GM18507 (cell line): Measurements from ENCODE around the gene SLC2A9.

Source experiments
- DNase-seq: peaks from one replicate; pipeline ENCODE4 v3.0.0; 2011; ENCODE audit warnings: low read depth; ENCODE audit not compliant: insufficient read length; ENCODE audit errors: extremely low spot score
- FAIRE-seq: peaks from 2 replicates; lab custom pipeline; 2011; peaks lifted over from hg19 to GRCh38; lab: Jason Lieb, UNC

SLC2A9 gene

GRCh38 chr4:10020871-10021652, at the start of gene SLC2A9:
Gene SLC2A9, minus strand, starts transcription at chr4:10021497. Its CDS starts 68 bp downstream, at chr4:10021429.
- FAIRE-seq, result no peak
- no peak for DNase-seq

- FAIRE-seq (no peak), DNase-seq (no peak)
These were observed 47.9 kb upstream of the SLC2A9 start for GRCh38 chr4:10069075-10069642.

- DNase-seq, result no peak
- FAIRE-seq, result no peak
These were observed 45.7 kb upstream of the SLC2A9 start for GRCh38 chr4:10066670-10067651.

GRCh38 chr4:10066206-10066605, 44.9 kb upstream of the SLC2A9 start:
- FAIRE-seq (no peak), DNase-seq (no peak)

GRCh38 chr4:10063544-10064300, 42.4 kb upstream of the SLC2A9 start:
- FAIRE-seq (no peak), DNase-seq (no peak)

- FAIRE-seq (no peak), DNase-seq (no peak)
These were observed 40.5 kb upstream of the SLC2A9 start for GRCh38 chr4:10061650-10062415.

- FAIRE-seq, result no peak
- no peak for DNase-seq
These were observed 37.1 kb upstream of the SLC2A9 start for GRCh38 chr4:10058371-10058770.

GRCh38 chr4:10057023-10057395, 35.7 kb upstream of the SLC2A9 start:
- FAIRE-seq, result no peak

GRCh38 chr4:10056334-10057022, 35.2 kb upstream of the SLC2A9 start:
- FAIRE-seq (no peak), DNase-seq (no peak)

More at GRCh38 chr4:10057023-10057395, 35.7 kb upstream of the SLC2A9 start:
- no peak for DNase-seq

GRCh38 chr4:10055871-10056270, 34.6 kb upstream of the SLC2A9 start:
- no peak for FAIRE-seq
- DNase-seq, result no peak

GRCh38 chr4:10054571-10055041, 33.3 kb upstream of the SLC2A9 start:
- DNase-seq, result no peak
- FAIRE-seq, result no peak

GRCh38 chr4:10053635-10054453, 32.5 kb upstream of the SLC2A9 start:
- DNase-seq (no peak), FAIRE-seq (no peak)

GRCh38 chr4:10051517-10052135, 30.3 kb upstream of the SLC2A9 start:
- no peak for DNase-seq
- FAIRE-seq, result no peak

- FAIRE-seq, result no peak
These were observed 29.4 kb upstream of the SLC2A9 start for GRCh38 chr4:10050721-10051120.

GRCh38 chr4:10050261-10050661, 29.0 kb upstream of the SLC2A9 start:
- no peak for FAIRE-seq
- no peak for DNase-seq

More at GRCh38 chr4:10050721-10051120, 29.4 kb upstream of the SLC2A9 start:
- no peak for DNase-seq

GRCh38 chr4:10048941-10049697, 27.8 kb upstream of the SLC2A9 start:
- no peak for FAIRE-seq

More at GRCh38 chr4:10048941-10049697, 27.8 kb upstream of the SLC2A9 start:
- no peak for DNase-seq
